Osteoblast (primary cell): ENCODE results near the gene MAGEA3. TPM values are rescaled to one million over a fixed set of nuclear protein-coding genes. Genes with fewer than 3 reads are reported as not detected.
"Not testable (repeated sequence)": the region's sequence is repeated elsewhere in the genome, so short reads cannot be mapped to it uniquely, and the experiment has no call there.

Experiments
- DNase-seq: peaks from one replicate; pipeline ENCODE4 v3.0.0; 2011; ENCODE audit warnings: low spot score, mixed read lengths; ENCODE audit not compliant: insufficient read length; ENCODE audit errors: missing footprints
- H2AFZ ChIP-seq: 2 replicates; pipeline ENCODE4 v1.6.0; 2011; ENCODE audit warnings: mild to moderate bottlenecking, low read length
- H3K27ac ChIP-seq: 2 replicates; pipeline ENCODE4 v1.5.1; 2011; ENCODE audit warnings: mild to moderate bottlenecking, low read depth, low read length, moderate library complexity
- H3K27me3 ChIP-seq: 2 replicates; pipeline ENCODE4 v1.6.0; 2012; ENCODE audit warnings: mild to moderate bottlenecking, control low read depth, inconsistent platforms, low read length, moderate library complexity; ENCODE audit not compliant: insufficient read depth
- H3K36me3 ChIP-seq: 2 replicates; pipeline ENCODE4 v1.5.1; 2011; ENCODE audit warnings: mild to moderate bottlenecking, low read length, control low read depth, moderate library complexity; ENCODE audit not compliant: insufficient read depth
- H3K4me1 ChIP-seq: 2 replicates; pipeline ENCODE4 v1.5.1; 2011; ENCODE audit warnings: mild to moderate bottlenecking, low read length, control low read depth, moderate library complexity; ENCODE audit not compliant: insufficient read depth
- H3K4me2 ChIP-seq: 2 replicates; pipeline ENCODE4 v1.6.0; 2011; ENCODE audit warnings: mild to moderate bottlenecking, low read length; ENCODE audit not compliant: insufficient read depth
- H3K4me3 ChIP-seq: fragments of 200-600 bp; sonication (generic); 3 replicates; pipeline ENCODE4 v1.5.1; 2012; ENCODE audit warnings: mild to moderate bottlenecking, low read length, inconsistent platforms; ENCODE audit not compliant: insufficient read depth
- H3K79me2 ChIP-seq: 2 replicates; pipeline ENCODE4 v1.6.0; 2012; ENCODE audit warnings: mild to moderate bottlenecking, low read length, control low read depth, inconsistent platforms; ENCODE audit not compliant: insufficient read depth
- H3K9me3 ChIP-seq: 2 replicates; pipeline ENCODE4 v1.5.1; 2011; ENCODE audit warnings: low read depth, low read length, control low read depth
- H4K20me1 ChIP-seq: 2 replicates; pipeline ENCODE4 v1.6.0; 2012; ENCODE audit warnings: mild to moderate bottlenecking, low read length, control low read depth; ENCODE audit not compliant: insufficient read depth
- total RNA-seq: library from RNA; depleted of rRNA; stranded (reverse); fragments of >200 nt; gene quantifications from 2 replicates; pipeline ENCODE4 v1.2.3, GENCODE V29; 2012
- TF ChIP-seq, protein P1 (sequence below): IDR thresholded peaks from 2 replicates; pipeline ENCODE4 v1.5.1; 2011; ENCODE audit warnings: mild to moderate bottlenecking, low read depth, low read length, moderate library complexity; ENCODE audit errors: extremely low read depth

The MAGEA3 gene
- total RNA-seq, 1 donor, result not detected

GRCh38 chrX:152733261-152733975 is 34.8 kb downstream of the MAGEA3 start, which contains the start of the genes CSAG1 and MAGEA12:
TSS of gene CSAG1 (minus strand) at chrX:152733721. CDS start at chrX:152732460, 1,261 bp downstream.
TSS of gene MAGEA12 (plus strand) at chrX:152733757. CDS start at chrX:152736162, 2,405 bp downstream.
- Histone ChIP-seq H3K27me3 (no peaks in the 10 kb centered on the region), H3K36me3 (no peaks in the 10 kb centered on the region), H3K4me1 (no peaks in the 10 kb centered on the region), H3K27ac (no peak within 1 kb of the TSS), H3K4me3 (no peak within 1 kb of the TSS), H3K4me2 (no peak within 1 kb of the TSS), H3K9me3 (no peaks in the 10 kb centered on the region), H4K20me1 (no peaks in the 10 kb centered on the region), H2AFZ (no peak within 1 kb of the TSS), H3K79me2 (no peaks in the 10 kb centered on the region)
- TF ChIP-seq, protein P1, sequence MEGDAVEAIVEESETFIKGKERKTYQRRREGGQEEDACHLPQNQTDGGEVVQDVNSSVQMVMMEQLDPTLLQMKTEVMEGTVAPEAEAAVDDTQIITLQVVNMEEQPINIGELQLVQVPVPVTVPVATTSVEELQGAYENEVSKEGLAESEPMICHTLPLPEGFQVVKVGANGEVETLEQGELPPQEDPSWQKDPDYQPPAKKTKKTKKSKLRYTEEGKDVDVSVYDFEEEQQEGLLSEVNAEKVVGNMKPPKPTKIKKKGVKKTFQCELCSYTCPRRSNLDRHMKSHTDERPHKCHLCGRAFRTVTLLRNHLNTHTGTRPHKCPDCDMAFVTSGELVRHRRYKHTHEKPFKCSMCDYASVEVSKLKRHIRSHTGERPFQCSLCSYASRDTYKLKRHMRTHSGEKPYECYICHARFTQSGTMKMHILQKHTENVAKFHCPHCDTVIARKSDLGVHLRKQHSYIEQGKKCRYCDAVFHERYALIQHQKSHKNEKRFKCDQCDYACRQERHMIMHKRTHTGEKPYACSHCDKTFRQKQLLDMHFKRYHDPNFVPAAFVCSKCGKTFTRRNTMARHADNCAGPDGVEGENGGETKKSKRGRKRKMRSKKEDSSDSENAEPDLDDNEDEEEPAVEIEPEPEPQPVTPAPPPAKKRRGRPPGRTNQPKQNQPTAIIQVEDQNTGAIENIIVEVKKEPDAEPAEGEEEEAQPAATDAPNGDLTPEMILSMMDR, result no peak
- DNase-seq, result no peak

- not testable (repeated sequence) for H3K36me3 ChIP-seq, H3K9me3 ChIP-seq, H3K4me3 ChIP-seq, H4K20me1 ChIP-seq, H3K4me2 ChIP-seq, H2AFZ ChIP-seq, H3K27me3 ChIP-seq, H3K27ac ChIP-seq, H3K4me1 ChIP-seq, H3K79me2 ChIP-seq
- DNase-seq, result peak; percentile 6
These were observed 35.7 kb downstream of the MAGEA3 start for GRCh38 chrX:152734143-152734858.

DNA sequence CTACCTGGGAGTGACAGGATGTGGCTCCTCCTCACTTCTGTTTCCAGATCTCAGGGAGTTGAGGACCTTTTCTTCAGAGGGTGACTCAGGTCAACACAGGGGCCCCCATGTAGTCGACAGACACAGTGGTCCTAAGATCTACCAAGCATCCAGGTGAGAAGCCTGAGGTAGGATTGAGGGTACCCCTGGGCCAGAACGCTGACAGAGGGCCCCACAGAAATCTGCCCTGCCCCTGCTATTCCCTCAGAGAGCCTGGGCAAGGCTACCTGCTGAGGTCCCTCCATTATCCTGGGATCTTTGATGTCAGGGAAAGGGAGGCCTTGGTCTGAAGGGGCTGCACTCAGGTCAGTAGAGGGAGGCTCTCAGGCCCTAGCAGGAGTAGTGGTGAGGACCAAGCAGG is 36.5 kb downstream of the MAGEA3 start:
- Histone ChIP-seq H3K36me3 (no peaks in the 10 kb centered on the region), H3K27me3 (no peaks in the 10 kb centered on the region), H4K20me1 (no peaks in the 10 kb centered on the region), H3K79me2 (no peaks in the 10 kb centered on the region), H3K27ac (no peak overlapping the region), H3K9me3 (no peaks in the 10 kb centered on the region), H3K4me2 (no peak overlapping the region), H3K4me3 (no peak overlapping the region), H2AFZ (no peak overlapping the region), H3K4me1 (no peaks in the 10 kb centered on the region)
- no peak for DNase-seq
- TF ChIP-seq, protein P1, result no peak

GRCh38 chrX:152735860-152736511 is 37.4 kb downstream of the MAGEA3 start:
- H3K79me2 ChIP-seq, result no peaks in the 10 kb centered on the region
- peak; percentile 37 for DNase-seq
- no peaks in the 10 kb centered on the region for H3K9me3 ChIP-seq
- no peak overlapping the region for H3K27ac ChIP-seq
- H3K36me3 ChIP-seq, result no peaks in the 10 kb centered on the region
- no peaks in the 10 kb centered on the region for H3K4me1 ChIP-seq
- H3K4me2 ChIP-seq, result no peak overlapping the region
- H2AFZ ChIP-seq, result no peak overlapping the region
- H3K4me3 ChIP-seq, result no peak overlapping the region
- TF ChIP-seq, protein P1, result no peak
- no peaks in the 10 kb centered on the region for H3K27me3 ChIP-seq
- no peaks in the 10 kb centered on the region for H4K20me1 ChIP-seq

DNA sequence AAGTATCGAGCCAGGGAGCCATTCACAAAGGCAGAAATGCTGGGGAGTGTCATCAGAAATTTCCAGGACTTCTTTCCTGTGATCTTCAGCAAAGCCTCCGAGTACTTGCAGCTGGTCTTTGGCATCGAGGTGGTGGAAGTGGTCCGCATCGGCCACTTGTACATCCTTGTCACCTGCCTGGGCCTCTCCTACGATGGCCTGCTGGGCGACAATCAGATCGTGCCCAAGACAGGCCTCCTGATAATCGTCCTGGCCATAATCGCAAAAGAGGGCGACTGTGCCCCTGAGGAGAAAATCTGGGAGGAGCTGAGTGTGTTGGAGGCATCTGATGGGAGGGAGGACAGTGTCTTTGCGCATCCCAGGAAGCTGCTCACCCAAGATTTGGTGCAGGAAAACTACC is 37.9 kb downstream of the MAGEA3 start:
- not testable (repeated sequence) for H3K79me2 ChIP-seq, H3K4me2 ChIP-seq, H2AFZ ChIP-seq, DNase-seq, H3K9me3 ChIP-seq, H3K27ac ChIP-seq, H3K4me1 ChIP-seq, H4K20me1 ChIP-seq, H3K4me3 ChIP-seq, H3K36me3 ChIP-seq, H3K27me3 ChIP-seq
